SK-N-SH treated with all-trans-retinoic acid at 6 μM for 48 hours (cell line): ENCODE measurements around the gene DCTN2.

Source experiments
- CSDC2 ChIP-seq: fragments of 250-450 bp; sonication (Bioruptor Pico); IDR thresholded peaks from 2 replicates; pipeline ENCODE4 v1.5.0; 2020; ENCODE audit warnings: mild to moderate bottlenecking, moderate library complexity
- ESRRG ChIP-seq: fragments of 250-450 bp; sonication (Bioruptor Pico); IDR thresholded peaks from 2 replicates; pipeline ENCODE4 v1.6.1; 2021; ENCODE audit warnings: mild to moderate bottlenecking
- ISL1 ChIP-seq: fragments of 250-450 bp; sonication (Bioruptor Pico); IDR thresholded peaks from 2 replicates; pipeline ENCODE4 v2.1.2; 2022; ENCODE audit warnings: mild to moderate bottlenecking, moderate library complexity
- RARB ChIP-seq: fragments of 250-450 bp; sonication (Bioruptor Pico); IDR thresholded peaks from 2 replicates; pipeline ENCODE4 v1.8.0; 2021; ENCODE audit warnings: mild to moderate bottlenecking, moderate library complexity
- SNAI2 ChIP-seq: fragments of 250-450 bp; sonication (Bioruptor Pico); IDR thresholded peaks from 2 replicates; pipeline ENCODE4 v1.5.0; 2020; ENCODE audit warnings: mild to moderate bottlenecking, moderate library complexity
- TOX ChIP-seq: fragments of 250-450 bp; sonication (Bioruptor Pico); IDR thresholded peaks from 2 replicates; pipeline ENCODE4 v1.8.0; 2021; ENCODE audit warnings: mild to moderate bottlenecking, moderate library complexity, borderline replicate concordance
- ZNF565 ChIP-seq: fragments of 450-650 bp; formaldehyde crosslinking; conservative IDR thresholded peaks from 2 replicates; pipeline ENCODE4 v1.5.0; 2020; ENCODE audit warnings: low read depth, mild to moderate bottlenecking, moderate library complexity
- ZNF8 ChIP-seq: fragments of 450-650 bp; formaldehyde crosslinking; IDR thresholded peaks from 2 replicates; pipeline ENCODE4 v1.5.0; 2020; ENCODE audit warnings: mild to moderate bottlenecking, moderate library complexity

DNA sequence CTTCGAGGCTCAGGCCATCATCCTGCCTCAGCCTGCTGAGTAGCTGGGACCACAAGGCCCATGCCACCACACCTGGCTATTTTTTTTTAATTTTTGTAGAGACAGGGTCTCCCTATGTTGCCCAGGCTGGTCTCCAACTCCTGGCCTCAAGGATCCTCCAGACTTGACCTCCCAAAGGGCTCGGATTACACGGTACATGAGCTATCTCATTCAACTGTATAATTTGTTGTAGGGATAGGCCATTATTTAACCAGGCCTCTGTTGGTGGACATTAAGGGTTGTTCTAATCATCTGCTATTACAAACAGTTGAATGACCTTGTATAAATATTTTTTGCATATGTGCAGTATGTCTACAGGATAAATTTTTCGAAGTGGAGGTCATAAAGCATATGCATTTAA, 11.9 kb upstream of the DCTN2 start:
- TF ChIP-seq RARB (CRISPR knock-in tag) (no peak), ZNF8 (CRISPR knock-in tag) (no peak), TOX (CRISPR knock-in tag) (no peak), ESRRG (CRISPR knock-in tag) (no peak), CSDC2 (CRISPR knock-in tag) (no peak), ISL1 (no peak), SNAI2 (CRISPR knock-in tag) (no peak), ZNF565 (no peak)
